Keratinocyte (primary cell): Measurements from ENCODE around the gene TTLL5. TPM values are rescaled to one million over a fixed set of nuclear protein-coding genes. Genes with fewer than 3 reads are reported as not detected.

Experiments
- DNase-seq: peaks from one replicate; pipeline ENCODE4 v3.0.0-alpha.2; 2011; ENCODE audit warnings: low read depth, missing footprints, low spot score
- FAIRE-seq: peaks from 2 replicates; lab custom pipeline; 2011; peaks lifted over from hg19 to GRCh38; lab: Jason Lieb, UNC
- H2AFZ ChIP-seq: 2 replicates; pipeline ENCODE4 v1.6.0; 2012; ENCODE audit warnings: low read length, control low read depth, inconsistent platforms; ENCODE audit not compliant: control insufficient read depth
- H3K27ac ChIP-seq: 2 replicates; pipeline ENCODE4 v1.5.1; 2011; ENCODE audit warnings: low read length; ENCODE audit not compliant: control insufficient read depth, insufficient read depth
- H3K27me3 ChIP-seq: 3 replicates; pipeline ENCODE4 v1.6.0; 2011; ENCODE audit warnings: low read length; ENCODE audit not compliant: control insufficient read depth, insufficient read depth; ENCODE audit errors: extremely low read depth
- H3K36me3 ChIP-seq, 2 experiments: 2 replicates in 1 of 2; 3 replicates in 1 of 2; pipeline ENCODE4 v1.5.1; 2011; ENCODE audit warnings: low read length in 2 of 2, mild to moderate bottlenecking in 1 of 2; ENCODE audit not compliant: control insufficient read depth in 2 of 2, insufficient read depth in 2 of 2; ENCODE audit errors: extremely low read depth in 1 of 2
- H3K4me1 ChIP-seq: 3 replicates; pipeline ENCODE4 v1.5.1; 2011; ENCODE audit warnings: low read length; ENCODE audit not compliant: control insufficient read depth, insufficient read depth; ENCODE audit errors: extremely low read depth
- H3K4me2 ChIP-seq: 3 replicates; pipeline ENCODE4 v1.6.0; 2011; ENCODE audit warnings: low read depth, low read length; ENCODE audit not compliant: control insufficient read depth, insufficient read depth; ENCODE audit errors: extremely low read depth
- H3K4me3 ChIP-seq, 3 experiments: fragments of 200-600 bp in 1 of 3; sonication (generic) in 1 of 3; 2 replicates in 2 of 3; 3 replicates in 1 of 3; pipeline ENCODE4 v1.5.1; 2011 to 2016; ENCODE audit warnings: low read length in 3 of 3, mild to moderate bottlenecking in 3 of 3, control low read depth in 2 of 3, inconsistent platforms in 1 of 3, low read depth in 1 of 3, mixed read lengths in 1 of 3, mixed run types in 1 of 3, moderate library complexity in 1 of 3; ENCODE audit not compliant: control insufficient read depth in 2 of 3, insufficient read depth in 2 of 3; ENCODE audit errors: extremely low read depth in 1 of 3
- H3K79me2 ChIP-seq: 2 replicates; pipeline ENCODE4 v1.6.0; 2012; ENCODE audit warnings: low read length; ENCODE audit not compliant: control insufficient read depth, insufficient read depth
- H3K9ac ChIP-seq: 3 replicates; pipeline ENCODE4 v1.6.0; 2011; ENCODE audit warnings: low read length; ENCODE audit not compliant: control insufficient read depth, insufficient read depth; ENCODE audit errors: extremely low read depth
- H3K9me1 ChIP-seq: 3 replicates; pipeline ENCODE4 v1.6.0; 2011; ENCODE audit warnings: low read length; ENCODE audit not compliant: control insufficient read depth, insufficient read depth; ENCODE audit errors: extremely low read depth
- H3K9me3 ChIP-seq: 2 replicates; pipeline ENCODE4 v1.5.1; 2012; ENCODE audit warnings: low read depth, low read length; ENCODE audit not compliant: control insufficient read depth
- H4K20me1 ChIP-seq: 3 replicates; pipeline ENCODE4 v1.6.0; 2011; ENCODE audit warnings: low read length; ENCODE audit not compliant: control insufficient read depth, insufficient read depth; ENCODE audit errors: extremely low read depth
- CTCF ChIP-seq, 3 experiments: IDR thresholded peaks in 1 of 3; conservative IDR thresholded peaks in 1 of 3; optimal IDR thresholded peaks in 1 of 3; 2 replicates in 2 of 3; 3 replicates in 1 of 3; pipeline versions ENCODE3 to v1.5.1; 2011; ENCODE audit warnings: low read length in 3 of 3, mild to moderate bottlenecking in 3 of 3, moderate library complexity in 2 of 3, control low read depth in 1 of 3, inconsistent platforms in 1 of 3; ENCODE audit not compliant: insufficient read depth in 2 of 3; ENCODE audit errors: extremely low read depth in 1 of 3
- EZH2 ChIP-seq: IDR thresholded peaks from one replicate; pipeline ENCODE4 v1.6.1; 2012; ENCODE audit warnings: inconsistent platforms, mild to moderate bottlenecking, low read length, moderate library complexity
- dilution Hi-C: fragments of 300-500 bp; cut with MboI; formaldehyde crosslinking; loops from one replicate; pipeline ENCODE4 v1.7.0; 2020; ENCODE audit warnings: low sequenced_read_pairs; ENCODE audit not compliant: extremely low pct_ligation_motif_present
- polyA plus RNA-seq, 5 experiments: library from polyadenylated mRNA; depleted of rRNA in 3 of 5; stranded (reverse) in 3 of 5; stranded (forward) in 1 of 5; unstranded in 1 of 5; fragments of >200 nt; gene quantifications; 1 replicate in 1 of 5; 2 replicates in 3 of 5; 3 replicates in 1 of 5; pipeline versions ENCODE4 v1.2.1 to v1.2.3, GENCODE V29; 2011 to 2012; ENCODE audit warnings: missing spikeins in 2 of 5, low read depth in 1 of 5, low replicate concordance in 1 of 5

TTLL5 gene
- polyA plus RNA-seq, 1 donor (not counting 4 experiments of a cell fraction or from before 2014, with no cell fraction given), result 20.7 TPM

- H3K4me1 ChIP-seq, result peaks cover 3% of the 10 kb centered on the region
- no peak for FAIRE-seq
- no peak overlapping the region for H3K9ac ChIP-seq
- H3K4me3 ChIP-seq, result no peak overlapping the region
- no peak for DNase-seq
- TF ChIP-seq CTCF (optimal IDR thresholded peaks at IDR 0.05 in 1 of 3, IDR thresholded peaks at IDR 0.05 in 1 of 3, conservative IDR thresholded peaks at IDR 0.05 in 1 of 3; ENCODE audit: extremely low read depth in 1 of 3, insufficient read depth in 2 of 3, low read length in 3 of 3) (no peak), EZH2 (no peak)
- H3K27me3 ChIP-seq, result no peaks in the 10 kb centered on the region
- no peak overlapping the region for H3K27ac ChIP-seq
- H4K20me1 ChIP-seq, result no peaks in the 10 kb centered on the region
- no peaks in the 10 kb centered on the region for H3K9me3 ChIP-seq
- H2AFZ ChIP-seq, result no peak overlapping the region
- H3K79me2 ChIP-seq, result no peaks in the 10 kb centered on the region
- no peak overlapping the region for H3K4me2 ChIP-seq
- dilution Hi-C loops, result no loop called here
- H3K9me1 ChIP-seq, result no peaks in the 10 kb centered on the region
- H3K36me3 ChIP-seq, result no peaks in the 10 kb centered on the region
Observed at GRCh38 chr14:75806352-75806832, 145.3 kb downstream of the TTLL5 start.

DNA sequence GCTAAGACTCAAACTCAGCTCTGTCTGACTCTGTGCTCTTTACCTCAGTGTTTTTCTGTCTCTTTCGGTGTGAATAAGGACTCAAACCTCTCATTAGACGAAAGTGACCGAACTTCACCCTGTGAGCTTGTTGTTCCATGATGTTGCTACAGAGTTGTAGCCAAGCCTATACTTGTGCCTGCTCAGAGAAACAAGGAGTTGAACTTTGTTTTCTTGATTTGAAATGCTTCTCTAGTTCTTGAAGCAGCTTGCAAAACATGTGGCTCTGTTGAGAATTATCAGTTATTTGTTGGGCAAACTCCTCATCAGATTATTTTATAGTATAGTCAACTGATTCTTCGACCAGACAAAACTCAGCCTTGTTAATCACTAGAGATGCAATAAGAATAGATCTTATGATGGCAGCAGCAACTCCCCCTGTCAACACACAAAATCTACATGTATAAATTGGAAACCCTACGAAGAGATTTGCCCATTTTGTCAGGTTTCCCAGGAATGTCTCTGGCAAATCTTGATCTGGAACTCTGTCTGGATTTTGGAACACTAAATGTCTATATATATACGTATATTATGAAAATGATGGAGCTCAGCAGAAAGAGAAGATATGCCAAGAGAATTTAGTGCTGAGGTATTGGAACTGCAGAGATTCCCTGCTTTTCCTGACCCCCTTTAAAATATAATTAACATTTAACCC lies 146.8 kb downstream of the TTLL5 start:
- H3K36me3 ChIP-seq, result no peaks in the 10 kb centered on the region
- no peaks in the 10 kb centered on the region for H3K27me3 ChIP-seq
- DNase-seq (no peak), FAIRE-seq (peak; percentile 41)
- no peak overlapping the region for H3K4me3 ChIP-seq
- H3K27ac ChIP-seq, result no peak overlapping the region
- H2AFZ ChIP-seq, result no peak overlapping the region
- no peak for TF ChIP-seq EZH2
- TF ChIP-seq CTCF (optimal IDR thresholded peaks at IDR 0.05 in 1 of 3, IDR thresholded peaks at IDR 0.05 in 1 of 3, conservative IDR thresholded peaks at IDR 0.05 in 1 of 3; ENCODE audit: extremely low read depth in 1 of 3, insufficient read depth in 2 of 3, low read length in 3 of 3), result no peak
- H3K9me1 ChIP-seq, result no peaks in the 10 kb centered on the region
- H4K20me1 ChIP-seq, result no peaks in the 10 kb centered on the region
- H3K9me3 ChIP-seq, result no peaks in the 10 kb centered on the region
- H3K9ac ChIP-seq, result no peak overlapping the region
- dilution Hi-C loops, result no loop called here
- H3K79me2 ChIP-seq, result no peaks in the 10 kb centered on the region
- H3K4me2 ChIP-seq, result no peak overlapping the region
- H3K4me1 ChIP-seq, result peaks cover 11% of the 10 kb centered on the region
